Activated gamma-delta T cell (primary cell): Measurements from ENCODE around the gene ZNF655.
"Not testable (repeated sequence)": the region's sequence is repeated elsewhere in the genome, so short reads cannot be mapped to it uniquely, and the experiment has no call there.

Experiments
- DNase-seq: peaks from one replicate; lab custom pipeline; 2025; lab: John Stamatoyannopoulos, UW

The ZNF655 gene

GRCh38 chr7:99560834-99561736 lies 2.6 kb downstream of the ZNF655 start:
- DNase-seq: no peak

DNA sequence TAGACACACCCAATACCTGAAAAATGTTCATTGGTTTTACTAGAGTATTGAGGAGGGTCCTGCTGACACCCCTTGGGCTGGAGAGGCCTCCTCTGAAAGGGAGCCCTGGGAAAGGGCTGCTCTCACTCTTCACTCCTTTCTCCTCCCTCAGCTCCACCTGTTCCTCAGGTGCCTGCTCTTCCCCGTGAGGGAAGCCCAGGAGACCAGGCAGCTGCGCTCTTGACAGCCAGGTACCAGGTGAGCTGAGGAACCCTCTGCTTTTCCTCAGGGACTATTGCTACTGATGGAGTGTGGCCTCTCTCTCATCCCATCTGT lies 3.3 kb downstream of the ZNF655 start:
- no peak for DNase-seq

DNA sequence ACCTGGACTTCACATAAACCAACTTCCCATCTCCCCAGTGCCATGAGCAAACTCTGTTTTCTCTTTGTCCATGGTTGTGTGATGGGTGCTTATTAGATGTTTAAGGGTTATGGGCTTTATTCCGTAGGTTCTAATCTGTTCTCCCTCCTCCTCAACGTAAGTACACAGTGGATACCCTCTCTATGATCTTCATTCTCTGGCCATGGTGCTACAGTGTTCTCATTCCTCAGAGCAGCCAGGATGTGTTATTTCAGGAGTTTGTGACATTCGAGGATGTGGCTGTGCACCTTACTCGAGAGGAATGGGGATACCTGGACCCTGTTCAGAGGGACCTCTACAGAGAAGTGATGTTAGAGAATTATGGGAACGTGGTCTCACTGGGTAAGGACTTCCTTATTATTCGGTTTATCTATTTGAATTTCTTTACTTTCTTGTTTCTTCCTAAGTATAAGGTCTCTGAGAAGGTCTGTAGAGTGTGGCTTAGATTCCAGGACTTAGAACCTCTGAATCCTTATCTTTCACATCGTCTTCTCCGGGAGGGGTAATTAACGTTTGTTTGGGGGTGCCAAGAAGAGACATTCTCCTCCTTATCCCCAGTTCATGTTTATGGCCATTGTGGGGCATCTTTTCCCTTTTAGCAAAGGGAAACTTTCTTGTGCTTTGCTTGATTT lies 3.8 kb downstream of the ZNF655 start:
- DNase-seq: no peak

- DNase-seq: no peak
These were observed 4.4 kb downstream of the ZNF655 start for GRCh38 chr7:99562832-99563231.

DNA sequence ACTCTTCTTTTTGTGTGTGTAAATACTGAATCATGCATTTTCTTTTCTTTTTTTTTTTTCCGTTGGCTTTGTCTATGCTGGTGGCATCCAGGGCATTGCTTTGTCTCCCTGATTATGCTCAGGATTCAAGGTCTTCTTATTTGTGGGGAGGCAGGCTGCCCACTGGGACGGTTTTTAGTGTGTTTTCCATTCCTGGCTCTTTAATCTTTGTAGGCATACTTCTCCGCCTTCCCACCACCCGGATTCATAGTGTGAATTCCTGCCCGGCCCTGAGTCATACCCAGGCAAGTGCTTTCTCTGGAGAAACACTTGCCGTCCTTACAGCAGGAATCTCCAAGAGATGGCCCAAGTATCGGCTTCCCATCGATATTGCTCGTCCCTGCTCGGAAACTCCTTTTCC lies 5.2 kb downstream of the ZNF655 start:
- DNase-seq: no peak

GRCh38 chr7:99568770-99569169 lies 10.3 kb downstream of the ZNF655 start:
- DNase-seq: not testable (repeated sequence)

- no peak for DNase-seq
These were observed 13.3 kb downstream of the ZNF655 start for GRCh38 chr7:99571768-99572167.

GRCh38 chr7:99573257-99573656 lies 14.8 kb downstream of the ZNF655 start:
- DNase-seq: no peak

- DNase-seq: no peak
These were observed 17.8 kb downstream of the ZNF655 start for GRCh38 chr7:99576251-99576650.

DNA sequence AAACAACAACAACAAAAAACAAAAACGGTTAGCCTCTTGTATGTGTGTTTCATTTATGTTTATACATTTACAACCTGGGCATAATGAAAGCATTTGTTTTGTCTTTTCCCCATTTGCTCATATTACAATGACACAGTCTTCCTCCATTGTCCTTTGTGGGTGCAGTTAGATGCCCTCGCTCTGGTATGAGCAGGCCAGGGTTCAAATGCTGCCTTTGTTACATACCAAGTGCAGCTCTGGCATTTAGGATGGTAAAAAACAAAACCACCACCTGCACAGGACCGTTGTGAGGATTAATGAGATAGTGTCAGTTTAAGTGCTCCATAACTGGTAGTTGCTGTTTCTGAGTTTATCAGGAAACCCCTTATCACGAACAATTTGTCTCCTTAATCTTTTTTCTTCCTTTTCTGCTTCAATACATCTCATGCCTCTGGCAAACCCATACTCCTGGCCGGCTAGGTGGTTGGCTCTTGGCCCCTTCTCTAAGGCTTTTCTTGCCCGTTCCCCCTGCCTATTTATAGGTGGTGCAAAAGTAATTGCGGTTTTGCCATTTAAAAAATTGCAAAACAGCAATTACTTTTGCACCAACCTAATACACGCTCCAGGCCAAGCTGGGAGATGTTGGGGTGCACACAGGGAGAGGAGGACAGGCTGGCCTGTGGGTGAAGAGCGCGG lies 21.0 kb downstream of the ZNF655 start:
- no peak for DNase-seq

DNA sequence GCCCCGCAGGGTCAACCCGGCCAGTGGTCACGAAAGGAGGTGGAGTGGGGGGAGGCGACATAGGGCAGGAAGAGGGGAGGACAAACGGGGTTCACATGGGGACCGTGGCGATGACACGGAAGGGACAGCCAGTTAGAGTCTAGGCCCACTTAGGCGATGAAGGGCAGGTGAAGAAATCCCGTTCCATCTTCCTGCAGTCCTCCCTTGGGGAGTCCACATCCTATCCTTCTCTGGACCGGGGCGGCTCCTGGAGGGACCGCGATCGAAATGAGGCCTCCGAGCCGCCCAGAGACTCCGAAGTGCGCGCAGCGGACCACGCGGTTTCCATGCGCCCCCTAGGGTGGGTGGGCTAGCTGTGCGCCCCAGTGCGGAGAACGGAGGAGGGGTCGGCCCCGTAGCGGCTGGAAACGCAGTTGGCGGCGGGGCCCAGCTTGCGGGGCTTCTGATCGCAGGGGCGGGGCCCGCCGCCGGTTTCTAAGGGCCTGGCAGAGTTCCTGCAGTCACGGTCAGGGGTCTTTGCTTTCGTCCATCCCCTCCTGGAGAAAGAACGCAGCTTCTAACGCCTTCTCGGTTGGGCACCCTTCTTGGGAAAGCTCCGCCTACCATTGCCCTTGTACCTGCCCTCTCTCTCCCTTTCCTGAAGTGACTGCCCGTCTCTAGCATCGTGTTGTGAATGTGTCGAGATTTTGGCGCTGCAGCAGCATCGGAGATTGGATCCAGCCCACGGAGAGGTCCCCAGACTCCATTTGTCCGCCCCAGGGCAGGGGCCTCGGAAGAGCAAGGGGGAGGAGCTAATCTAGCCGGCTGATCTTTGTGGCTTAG lies 21.7 kb downstream of the ZNF655 start:
- DNase-seq: peak; percentile 29

GRCh38 chr7:99580778-99581332 lies 22.4 kb downstream of the ZNF655 start:
- not testable (repeated sequence) for DNase-seq

DNA sequence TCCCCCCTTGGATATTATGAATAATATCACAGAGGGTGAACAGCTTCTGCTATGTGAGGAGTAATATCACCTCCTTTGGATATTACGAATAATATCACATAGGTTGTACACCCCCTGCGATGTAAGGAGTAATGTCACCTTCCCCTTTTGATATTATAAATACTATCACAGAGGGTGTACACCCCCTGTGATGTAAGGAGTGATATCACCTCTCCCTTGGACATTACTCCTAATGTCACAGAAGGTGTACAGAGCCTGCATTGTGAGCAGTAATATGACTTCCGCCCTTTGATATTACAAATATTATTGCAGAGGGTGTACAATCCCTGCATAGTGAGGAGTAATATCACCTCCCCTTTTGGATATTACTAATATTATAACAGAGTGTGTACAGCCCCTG lies 30.4 kb downstream of the ZNF655 start:
- no peak for DNase-seq

DNA sequence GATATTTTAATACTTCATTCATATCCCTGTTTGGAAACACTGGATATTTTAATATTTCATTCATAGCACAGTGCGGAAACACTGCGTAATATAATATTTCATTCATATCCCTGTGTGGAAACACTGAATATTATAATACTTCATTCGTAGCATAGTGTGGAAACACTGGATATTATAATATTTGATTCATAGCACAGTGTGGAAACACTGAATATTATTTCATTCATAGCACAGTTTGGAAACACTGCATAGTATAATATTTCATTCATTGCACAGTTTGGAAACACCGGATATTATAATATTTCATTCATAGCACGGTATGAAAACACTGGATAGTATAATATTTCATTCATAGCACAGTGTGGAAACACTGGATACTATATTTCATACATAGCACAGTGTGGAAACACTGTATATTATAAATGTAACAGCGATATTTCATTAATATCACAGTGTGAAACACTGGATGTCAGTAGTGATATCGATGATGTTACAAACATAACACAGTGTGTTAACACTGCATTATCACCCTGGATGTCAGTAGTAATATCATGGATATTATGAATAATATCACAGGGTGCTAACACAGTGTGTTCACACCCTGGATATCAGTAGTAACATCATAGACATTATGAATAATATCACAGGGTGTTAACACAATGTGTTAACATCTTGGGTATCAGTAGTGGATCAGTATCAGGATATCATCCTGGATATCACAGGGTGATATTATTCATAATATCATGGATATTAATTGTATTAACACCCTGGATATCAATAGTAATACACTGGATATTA lies 36.7 kb downstream of the ZNF655 start:
- no peak for DNase-seq

DNA sequence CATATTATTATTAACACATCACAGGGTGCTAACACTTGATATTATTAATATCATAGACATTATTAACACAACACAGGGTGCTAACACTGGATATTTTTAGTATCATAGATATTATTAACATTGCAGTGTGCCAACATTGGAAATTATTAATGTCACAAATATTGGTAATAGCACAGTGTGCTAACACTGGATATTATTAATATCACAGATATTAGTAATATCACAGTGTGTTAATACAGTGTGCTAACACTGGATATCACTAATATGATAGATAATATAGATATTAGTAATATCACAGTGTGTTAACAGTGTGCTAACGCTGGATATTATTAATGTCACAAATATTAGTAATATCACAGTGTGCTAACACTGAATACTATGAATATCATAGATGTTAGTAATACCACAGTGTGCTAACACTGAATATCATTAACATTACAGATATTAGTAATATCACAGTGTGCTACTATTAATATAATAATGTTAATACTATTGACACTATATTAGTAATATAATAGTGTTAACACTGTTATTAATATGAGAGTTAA lies 38.0 kb downstream of the ZNF655 start:
- no peak for DNase-seq

- no peak for DNase-seq
These were observed 39.5 kb downstream of the ZNF655 start, which contains the start of gene TMEM225B for GRCh38 chr7:99597762-99598501. TMEM225B (plus strand) TSS chr7:99598267; CDS start chr7:99604389, 6,122 bp downstream.

- DNase-seq: no peak
These were observed 41.4 kb downstream of the ZNF655 start for GRCh38 chr7:99599836-99600235.

- DNase-seq: no peak
These were observed 43.3 kb downstream of the ZNF655 start for GRCh38 chr7:99601656-99602310.

DNA sequence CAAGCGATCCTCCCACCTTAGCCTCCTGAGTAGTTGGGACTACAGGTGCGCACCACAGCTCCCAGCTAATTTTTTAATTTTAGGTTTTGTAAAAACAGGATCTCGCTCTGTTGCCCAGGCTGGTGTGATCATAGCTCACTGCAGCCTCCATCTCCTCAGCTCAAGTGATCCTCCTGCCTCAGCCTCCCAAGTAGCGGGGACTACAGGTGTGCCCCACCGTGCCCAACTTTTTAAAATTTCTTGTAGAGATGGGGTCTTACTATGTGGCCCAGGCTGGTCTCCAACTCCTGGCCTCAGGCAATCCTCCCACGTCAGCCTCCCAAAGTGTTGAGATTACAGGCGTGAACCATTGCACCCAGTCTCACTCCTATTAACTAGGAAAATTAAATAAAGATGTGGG lies 47.1 kb downstream of the ZNF655 start:
- DNase-seq: no peak
